Measurements from ENCODE around the gene PCDHB11.
A peak's percentile ranks its signal among the peaks of the same experiment; 100 is the strongest.
"Not testable (repeated sequence)": the region's sequence is repeated elsewhere in the genome, so short reads cannot be mapped to it uniquely, and the experiment has no call there.

PCDHB11 gene

DNA sequence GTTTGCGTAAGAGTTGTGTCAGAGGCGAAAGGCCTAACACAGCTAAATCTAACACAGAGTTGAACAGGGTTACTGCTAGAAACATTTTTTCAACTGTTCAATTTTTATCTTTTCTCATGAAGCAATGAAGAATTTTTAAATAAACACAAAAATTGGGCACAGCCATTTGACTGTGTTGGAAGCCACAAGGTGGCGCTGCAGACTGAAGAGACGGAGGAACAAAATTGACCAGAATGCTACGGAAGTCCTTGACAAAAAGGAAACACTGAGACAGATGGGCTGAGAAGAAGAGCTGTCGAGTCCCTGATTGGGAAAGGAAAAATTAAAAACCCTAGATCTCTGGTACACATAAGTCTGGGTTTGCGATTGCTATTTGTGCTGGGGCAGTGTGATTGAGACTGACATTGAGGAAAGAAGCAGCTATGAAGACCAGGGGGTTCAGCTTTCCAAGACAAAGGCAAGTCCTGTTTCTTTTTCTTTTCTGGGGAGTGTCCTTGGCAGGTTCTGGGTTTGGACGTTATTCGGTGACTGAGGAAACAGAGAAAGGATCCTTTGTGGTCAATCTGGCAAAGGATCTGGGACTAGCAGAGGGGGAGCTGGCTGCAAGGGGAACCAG lies 12.4 kb upstream of the PCDHB11 start, which contains the start of gene PCDHB9:
TSS of gene PCDHB9 (plus strand) at position 265 of the 616 bp plus-strand sequence. CDS start at position 423, 158 bp downstream.
- TF ChIP-seq, protein P1, sequence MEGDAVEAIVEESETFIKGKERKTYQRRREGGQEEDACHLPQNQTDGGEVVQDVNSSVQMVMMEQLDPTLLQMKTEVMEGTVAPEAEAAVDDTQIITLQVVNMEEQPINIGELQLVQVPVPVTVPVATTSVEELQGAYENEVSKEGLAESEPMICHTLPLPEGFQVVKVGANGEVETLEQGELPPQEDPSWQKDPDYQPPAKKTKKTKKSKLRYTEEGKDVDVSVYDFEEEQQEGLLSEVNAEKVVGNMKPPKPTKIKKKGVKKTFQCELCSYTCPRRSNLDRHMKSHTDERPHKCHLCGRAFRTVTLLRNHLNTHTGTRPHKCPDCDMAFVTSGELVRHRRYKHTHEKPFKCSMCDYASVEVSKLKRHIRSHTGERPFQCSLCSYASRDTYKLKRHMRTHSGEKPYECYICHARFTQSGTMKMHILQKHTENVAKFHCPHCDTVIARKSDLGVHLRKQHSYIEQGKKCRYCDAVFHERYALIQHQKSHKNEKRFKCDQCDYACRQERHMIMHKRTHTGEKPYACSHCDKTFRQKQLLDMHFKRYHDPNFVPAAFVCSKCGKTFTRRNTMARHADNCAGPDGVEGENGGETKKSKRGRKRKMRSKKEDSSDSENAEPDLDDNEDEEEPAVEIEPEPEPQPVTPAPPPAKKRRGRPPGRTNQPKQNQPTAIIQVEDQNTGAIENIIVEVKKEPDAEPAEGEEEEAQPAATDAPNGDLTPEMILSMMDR (IDR thresholded peaks at IDR 0.05; ENCODE audit: low read depth, low read length, missing control alignments): peak; percentile 14
- in situ Hi-C loops (cut with HindIII; ENCODE audit: low sequenced_read_pairs): no loop called here
- no peak for DNase-seq (ENCODE audit: low read depth)
- no peak within 1 kb of the TSS for H3K4me3 ChIP-seq (ENCODE audit: low read depth, low read length)

DNA sequence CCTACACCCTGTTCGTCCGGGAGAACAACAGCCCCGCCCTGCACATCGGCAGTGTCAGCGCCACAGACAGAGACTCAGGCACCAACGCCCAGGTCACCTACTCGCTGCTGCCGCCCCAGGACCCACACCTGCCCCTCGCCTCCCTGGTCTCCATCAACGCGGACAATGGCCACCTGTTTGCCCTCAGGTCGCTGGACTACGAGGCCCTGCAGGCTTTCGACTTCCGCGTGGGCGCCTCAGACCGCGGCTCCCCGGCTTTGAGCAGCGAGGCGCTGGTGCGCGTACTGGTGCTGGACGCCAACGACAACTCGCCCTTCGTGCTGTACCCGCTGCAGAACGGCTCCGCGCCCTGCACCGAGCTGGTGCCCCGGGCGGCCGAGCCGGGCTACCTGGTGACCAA lies 10.7 kb upstream of the PCDHB11 start:
- in situ Hi-C loops (cut with HindIII; ENCODE audit: low sequenced_read_pairs); H3K4me3 ChIP-seq (ENCODE audit: low read depth, low read length); DNase-seq (ENCODE audit: low read depth): not testable (repeated sequence)

DNA sequence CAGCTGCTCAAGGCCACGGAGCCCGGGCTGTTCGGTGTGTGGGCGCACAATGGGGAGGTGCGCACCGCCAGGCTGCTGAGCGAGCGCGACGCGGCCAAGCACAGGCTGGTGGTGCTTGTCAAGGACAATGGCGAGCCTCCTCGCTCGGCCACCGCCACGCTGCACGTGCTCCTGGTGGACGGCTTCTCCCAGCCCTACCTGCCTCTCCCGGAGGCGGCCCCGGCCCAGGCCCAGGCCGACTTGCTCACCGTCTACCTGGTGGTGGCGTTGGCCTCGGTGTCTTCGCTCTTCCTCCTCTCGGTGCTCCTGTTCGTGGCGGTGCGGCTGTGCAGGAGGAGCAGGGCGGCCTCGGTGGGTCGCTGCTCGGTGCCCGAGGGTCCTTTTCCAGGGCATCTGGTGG lies 10.3 kb upstream of the PCDHB11 start:
- H3K4me3 ChIP-seq (ENCODE audit: low read depth, low read length); DNase-seq (ENCODE audit: low read depth); in situ Hi-C loops (cut with HindIII; ENCODE audit: low sequenced_read_pairs): not testable (repeated sequence)

DNA sequence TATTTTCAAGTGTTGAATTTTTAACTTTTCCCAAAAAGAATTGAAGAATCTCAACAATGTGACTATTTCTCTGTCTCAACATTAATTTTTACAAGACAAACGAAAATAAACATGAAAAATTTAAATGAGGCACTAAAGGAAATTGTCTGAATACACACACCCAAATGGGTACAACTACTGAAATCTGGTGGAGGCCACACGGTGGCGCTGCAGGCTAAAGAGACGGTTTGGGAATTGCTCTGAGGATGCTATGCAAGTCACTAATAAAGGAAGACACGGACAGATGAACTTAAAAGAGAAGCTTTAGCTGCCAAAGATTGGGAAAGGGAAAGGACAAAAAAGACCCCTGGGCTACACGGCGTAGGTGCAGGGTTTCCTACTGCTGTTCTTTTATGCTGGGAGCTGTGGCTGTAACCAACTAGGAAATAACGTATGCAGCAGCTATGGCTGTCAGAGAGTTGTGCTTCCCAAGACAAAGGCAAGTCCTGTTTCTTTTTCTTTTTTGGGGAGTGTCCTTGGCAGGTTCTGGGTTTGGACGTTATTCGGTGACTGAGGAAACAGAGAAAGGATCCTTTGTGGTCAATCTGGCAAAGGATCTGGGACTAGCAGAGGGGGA lies 7.2 kb upstream of the PCDHB11 start, which contains the start of gene PCDHB10:
TSS of gene PCDHB10 (plus strand) at position 244 of the 616 bp plus-strand sequence. CDS start at position 444, 200 bp downstream.
- in situ Hi-C loops (cut with HindIII; ENCODE audit: low sequenced_read_pairs): no loop called here
- H3K4me3 ChIP-seq (ENCODE audit: low read depth, low read length): no peak within 1 kb of the TSS
- TF ChIP-seq, protein P1 (IDR thresholded peaks at IDR 0.05; ENCODE audit: low read depth, low read length, missing control alignments): no peak
- DNase-seq (ENCODE audit: low read depth): no peak

DNA sequence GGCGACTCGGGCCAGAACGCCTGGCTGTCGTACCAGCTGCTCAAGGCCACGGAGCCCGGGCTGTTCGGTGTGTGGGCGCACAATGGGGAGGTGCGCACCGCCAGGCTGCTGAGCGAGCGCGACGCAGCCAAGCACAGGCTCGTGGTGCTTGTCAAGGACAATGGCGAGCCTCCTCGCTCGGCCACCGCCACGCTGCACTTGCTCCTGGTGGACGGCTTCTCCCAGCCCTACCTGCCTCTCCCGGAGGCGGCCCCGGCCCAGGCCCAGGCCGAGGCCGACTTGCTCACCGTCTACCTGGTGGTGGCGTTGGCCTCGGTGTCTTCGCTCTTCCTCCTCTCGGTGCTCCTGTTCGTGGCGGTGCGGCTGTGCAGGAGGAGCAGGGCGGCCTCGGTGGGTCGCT lies 5.1 kb upstream of the PCDHB11 start:
- H3K4me3 ChIP-seq (ENCODE audit: low read depth, low read length); in situ Hi-C loops (cut with HindIII; ENCODE audit: low sequenced_read_pairs); DNase-seq (ENCODE audit: low read depth): not testable (repeated sequence)

DNA sequence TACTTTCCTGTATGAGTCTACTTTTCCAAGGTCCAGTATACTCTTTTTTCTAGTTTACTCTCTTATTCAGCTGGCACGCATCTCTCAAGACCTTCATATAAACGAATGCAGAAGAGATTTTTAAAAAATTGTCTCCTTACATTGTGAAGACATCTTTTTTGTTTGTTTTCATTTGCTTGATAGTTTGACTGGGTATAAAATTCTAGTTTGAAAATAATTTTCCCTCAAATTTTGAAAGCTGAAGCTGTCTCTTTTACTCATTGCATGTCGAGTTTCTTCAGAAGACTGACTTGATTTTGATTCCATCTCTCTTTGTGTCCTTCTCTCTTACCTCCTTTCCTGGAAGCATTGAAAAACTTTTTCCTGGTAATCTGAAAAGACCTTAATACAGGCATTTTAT lies 3.1 kb upstream of the PCDHB11 start:
- in situ Hi-C loops (cut with HindIII; ENCODE audit: low sequenced_read_pairs): no loop called here
- TF ChIP-seq, protein P1 (IDR thresholded peaks at IDR 0.05; ENCODE audit: low read depth, low read length, missing control alignments): no peak
- no peak overlapping the region for H3K4me3 ChIP-seq (ENCODE audit: low read depth, low read length)
- DNase-seq (ENCODE audit: low read depth): no peak

DNA sequence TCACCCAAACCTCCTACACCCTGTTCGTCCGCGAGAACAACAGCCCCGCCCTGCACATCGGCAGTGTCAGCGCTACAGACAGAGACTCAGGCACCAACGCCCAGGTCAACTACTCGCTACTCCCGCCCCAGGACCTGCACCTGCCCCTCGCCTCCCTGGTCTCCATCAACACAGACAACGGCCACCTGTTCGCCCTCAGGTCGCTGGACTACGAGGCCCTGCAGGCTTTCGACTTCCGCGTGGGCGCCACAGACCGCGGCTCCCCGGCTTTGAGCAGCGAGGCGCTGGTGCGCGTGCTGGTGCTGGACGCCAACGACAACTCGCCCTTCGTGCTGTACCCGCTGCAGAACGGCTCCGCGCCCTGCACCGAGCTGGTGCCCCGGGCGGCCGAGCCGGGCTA lies 1.7 kb downstream of the PCDHB11 start:
- H3K4me3 ChIP-seq (ENCODE audit: low read depth, low read length); DNase-seq (ENCODE audit: low read depth); in situ Hi-C loops (cut with HindIII; ENCODE audit: low sequenced_read_pairs): not testable (repeated sequence)

DNA sequence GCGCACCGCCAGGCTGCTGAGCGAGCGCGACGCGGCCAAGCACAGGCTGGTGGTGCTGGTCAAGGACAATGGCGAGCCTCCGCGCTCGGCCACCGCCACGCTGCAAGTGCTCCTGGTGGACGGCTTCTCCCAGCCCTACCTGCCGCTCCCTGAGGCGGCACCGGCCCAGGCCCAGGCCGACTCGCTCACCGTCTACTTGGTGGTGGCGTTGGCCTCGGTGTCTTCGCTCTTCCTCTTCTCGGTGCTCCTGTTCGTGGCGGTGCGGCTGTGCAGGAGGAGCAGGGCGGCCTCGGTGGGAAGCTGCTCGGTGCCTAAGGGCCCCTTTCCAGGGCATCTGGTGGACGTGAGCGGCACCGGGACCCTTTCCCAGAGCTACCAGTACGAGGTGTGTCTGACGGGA lies 2.2 kb downstream of the PCDHB11 start:
- in situ Hi-C loops (cut with HindIII; ENCODE audit: low sequenced_read_pairs); DNase-seq (ENCODE audit: low read depth); H3K4me3 ChIP-seq (ENCODE audit: low read depth, low read length): not testable (repeated sequence)

DNA sequence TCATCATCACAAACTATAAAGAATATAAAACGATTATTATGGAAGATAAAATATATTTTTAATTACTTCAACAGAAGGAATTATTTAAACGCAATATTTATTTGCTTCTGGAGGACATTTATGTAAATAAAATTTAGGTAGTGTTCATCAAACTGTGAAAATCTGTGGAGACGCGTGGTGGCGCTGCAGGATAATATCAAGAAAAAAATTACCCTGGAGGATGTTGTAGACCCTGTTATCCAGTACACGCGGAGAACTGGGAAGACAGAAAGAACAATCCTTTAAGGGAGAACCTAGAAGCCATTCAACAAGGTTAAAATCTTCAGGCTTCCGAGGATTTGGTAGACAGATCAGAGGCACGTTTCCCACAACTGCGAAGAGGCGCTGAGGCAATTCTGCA lies 9.1 kb downstream of the PCDHB11 start, which contains the start of gene PCDHB12:
TSS of gene PCDHB12 (plus strand) at position 242 of the 400 bp plus-strand sequence. CDS start 189 bp downstream, outside the sequence.
- TF ChIP-seq, protein P1 (IDR thresholded peaks at IDR 0.05; ENCODE audit: low read depth, low read length, missing control alignments): no peak
- no peak for DNase-seq (ENCODE audit: low read depth)
- in situ Hi-C loops (cut with HindIII; ENCODE audit: low sequenced_read_pairs): no loop called here
- no peak within 1 kb of the TSS for H3K4me3 ChIP-seq (ENCODE audit: low read depth, low read length)

DNA sequence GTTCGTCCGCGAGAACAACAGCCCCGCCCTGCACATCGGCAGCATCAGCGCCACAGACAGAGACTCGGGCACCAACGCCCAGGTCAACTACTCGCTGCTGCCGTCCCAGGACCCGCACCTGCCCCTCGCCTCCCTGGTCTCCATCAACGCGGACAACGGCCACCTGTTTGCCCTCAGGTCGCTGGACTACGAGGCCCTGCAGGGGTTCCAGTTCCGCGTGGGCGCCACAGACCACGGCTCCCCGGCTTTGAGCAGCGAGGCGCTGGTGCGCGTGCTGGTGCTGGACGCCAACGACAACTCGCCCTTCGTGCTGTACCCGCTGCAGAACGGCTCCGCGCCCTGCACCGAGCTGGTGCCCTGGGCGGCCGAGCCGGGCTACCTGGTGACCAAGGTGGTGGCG lies 10.9 kb downstream of the PCDHB11 start:
- H3K4me3 ChIP-seq (ENCODE audit: low read depth, low read length); DNase-seq (ENCODE audit: low read depth); in situ Hi-C loops (cut with HindIII; ENCODE audit: low sequenced_read_pairs): not testable (repeated sequence)

DNA sequence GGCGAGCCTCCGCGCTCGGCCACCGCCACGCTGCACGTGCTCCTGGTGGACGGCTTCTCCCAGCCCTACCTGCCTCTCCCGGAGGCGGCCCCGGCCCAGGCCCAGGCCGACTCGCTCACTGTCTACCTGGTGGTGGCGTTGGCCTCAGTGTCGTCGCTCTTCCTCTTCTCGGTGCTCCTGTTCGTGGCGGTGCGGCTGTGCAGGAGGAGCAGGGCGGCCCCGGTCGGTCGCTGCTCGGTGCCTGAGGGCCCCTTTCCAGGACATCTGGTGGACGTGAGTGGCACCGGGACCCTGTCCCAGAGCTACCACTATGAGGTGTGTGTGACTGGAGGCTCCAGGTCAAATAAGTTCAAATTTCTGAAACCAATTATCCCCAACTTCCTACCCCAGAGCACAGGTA lies 11.4 kb downstream of the PCDHB11 start:
- DNase-seq (ENCODE audit: low read depth); H3K4me3 ChIP-seq (ENCODE audit: low read depth, low read length); in situ Hi-C loops (cut with HindIII; ENCODE audit: low sequenced_read_pairs): not testable (repeated sequence)

DNA sequence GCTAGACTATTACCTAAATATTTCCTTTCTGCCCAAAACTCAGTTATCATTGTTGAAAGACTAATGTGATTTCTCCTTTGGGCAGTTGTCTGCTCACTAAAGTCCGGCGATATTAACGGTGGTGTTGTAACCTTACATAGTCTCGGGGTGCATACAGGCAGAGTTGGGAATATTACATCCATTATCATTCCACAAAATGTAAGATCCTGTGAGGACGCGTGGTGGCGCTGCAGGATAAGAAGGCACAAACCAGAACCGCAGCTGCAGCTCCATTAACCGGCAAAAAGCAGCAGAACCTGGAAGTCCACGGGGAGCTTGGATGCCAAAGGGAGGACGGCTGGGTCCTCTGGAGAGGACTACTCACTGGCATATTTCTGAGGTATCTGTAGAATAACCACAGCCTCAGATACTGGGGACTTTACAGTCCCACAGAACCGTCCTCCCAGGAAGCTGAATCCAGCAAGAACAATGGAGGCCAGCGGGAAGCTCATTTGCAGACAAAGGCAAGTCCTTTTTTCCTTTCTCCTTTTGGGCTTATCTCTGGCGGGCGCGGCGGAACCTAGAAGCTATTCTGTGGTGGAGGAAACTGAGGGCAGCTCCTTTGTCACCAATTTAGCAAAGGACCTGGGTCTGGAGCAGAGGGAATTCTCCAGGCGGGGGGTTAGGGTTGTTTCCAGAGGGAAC lies 14.4 kb downstream of the PCDHB11 start, which contains the start of gene PCDHB13:
TSS of gene PCDHB13 (plus strand) at position 264 of the 684 bp plus-strand sequence. CDS start at position 469, 205 bp downstream.
- in situ Hi-C loops (cut with HindIII; ENCODE audit: low sequenced_read_pairs); DNase-seq (ENCODE audit: low read depth); H3K4me3 ChIP-seq (ENCODE audit: low read depth, low read length): not testable (repeated sequence)

Measured in astrocyte of the cerebellum (primary cell).